Stimulated activated CD8-positive, alpha-beta memory T cell treated with anti-CD3 and anti-CD28 coated beads, Interleukin-12 subunit alpha, Interleukin-12 subunit beta, amount 100 ng/mL, for 24 hours (primary cell): ENCODE data around the gene PTH1R.

Experiments used
- DNase-seq: peaks from one replicate; pipeline ENCODE4 v3.0.0-alpha.2; 2020; ENCODE audit errors: extremely low read depth

PTH1R gene

DNA sequence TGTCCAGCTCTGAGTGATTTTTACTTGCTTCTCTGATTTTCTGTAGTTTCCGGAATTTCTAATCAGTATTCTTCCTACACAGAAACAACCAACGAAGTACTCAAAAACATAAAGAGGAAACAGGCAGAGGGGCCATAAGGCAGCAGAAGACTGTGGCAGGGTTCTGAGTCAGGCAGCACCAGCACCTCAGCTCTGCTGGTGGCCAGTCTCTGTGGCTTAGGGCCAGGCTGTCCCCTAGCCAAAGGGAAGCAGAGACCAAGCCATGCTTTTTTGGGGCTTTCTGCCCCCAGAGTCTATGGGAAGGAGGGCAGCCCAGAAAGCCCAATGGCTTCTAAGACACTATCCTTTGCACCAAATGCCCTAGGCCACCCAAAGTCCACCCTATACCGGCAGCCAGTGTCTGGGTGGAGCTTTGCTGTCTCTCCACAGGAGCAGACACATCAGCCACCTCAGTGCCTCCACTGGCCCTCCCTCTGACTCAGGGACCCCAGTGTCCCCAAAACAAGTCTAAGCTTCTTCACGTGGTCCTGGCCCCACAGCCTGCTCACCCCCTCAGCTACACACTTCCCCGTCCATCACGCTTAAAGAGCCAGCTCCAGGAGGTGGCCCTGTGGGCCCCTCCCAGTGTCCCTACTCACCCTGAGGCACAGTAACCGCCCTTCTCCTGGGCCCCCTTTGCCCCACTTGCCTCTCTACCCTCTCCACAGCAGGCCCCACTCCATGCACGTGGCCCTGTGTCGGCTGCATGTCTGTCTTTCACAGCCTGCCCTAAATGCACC is 52.8 kb downstream of the PTH1R start:
- DNase-seq, result no peak

DNA sequence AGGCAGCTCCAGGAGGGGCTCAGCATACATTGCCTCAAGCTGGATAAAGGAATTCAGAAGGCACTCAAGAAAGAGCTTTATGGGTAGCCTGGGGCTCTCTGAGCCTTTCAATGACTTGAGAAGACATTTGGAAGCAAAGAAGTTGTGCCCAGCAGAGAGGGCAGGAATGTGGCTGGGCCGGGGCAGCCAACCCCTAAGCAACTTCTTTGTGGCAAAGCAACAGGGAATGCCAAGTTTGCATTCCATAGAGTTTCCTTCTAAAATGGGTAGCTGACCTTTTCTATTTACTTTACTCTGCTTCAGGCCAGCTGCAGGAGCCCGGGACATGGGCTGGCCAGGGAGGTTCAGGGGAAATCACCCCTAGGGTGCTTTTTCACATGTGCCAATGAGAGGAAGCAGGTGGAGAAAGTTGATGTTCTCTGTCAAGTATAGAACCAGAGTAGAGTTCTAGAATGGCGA is 53.5 kb downstream of the PTH1R start:
- no peak for DNase-seq

DNA sequence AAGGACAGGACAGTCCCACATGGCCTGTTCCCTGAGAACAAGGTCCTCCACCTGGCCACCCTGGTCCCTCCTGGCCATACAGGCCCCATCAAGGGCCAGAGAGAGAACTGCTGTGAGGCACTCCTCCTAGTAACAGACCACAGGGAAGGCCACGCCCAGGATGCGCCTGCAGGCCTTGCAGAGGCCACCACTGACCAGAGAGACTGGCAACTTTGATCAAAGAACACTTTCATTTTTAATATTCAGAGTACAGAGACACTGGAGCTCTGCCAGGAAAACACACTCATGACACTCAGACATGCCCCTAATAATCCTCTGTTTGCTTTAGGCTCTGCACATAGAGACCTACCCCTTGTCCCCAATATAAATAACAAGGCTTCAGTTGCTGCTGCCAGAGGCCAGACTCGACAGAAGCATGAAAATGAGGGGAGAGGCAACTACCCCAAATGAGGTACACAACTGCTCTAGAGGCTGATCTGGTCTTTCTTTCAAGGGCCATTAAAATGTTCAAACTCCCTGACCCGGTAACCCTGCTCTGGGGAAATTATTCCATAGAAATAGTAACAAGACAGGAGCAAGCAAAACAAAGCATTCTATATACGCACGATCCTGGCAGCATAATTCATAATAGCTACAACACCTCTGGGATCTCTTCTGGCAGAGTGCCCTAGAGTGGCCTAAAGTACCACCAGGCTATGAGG is 54.3 kb downstream of the PTH1R start:
- no peak for DNase-seq

DNA sequence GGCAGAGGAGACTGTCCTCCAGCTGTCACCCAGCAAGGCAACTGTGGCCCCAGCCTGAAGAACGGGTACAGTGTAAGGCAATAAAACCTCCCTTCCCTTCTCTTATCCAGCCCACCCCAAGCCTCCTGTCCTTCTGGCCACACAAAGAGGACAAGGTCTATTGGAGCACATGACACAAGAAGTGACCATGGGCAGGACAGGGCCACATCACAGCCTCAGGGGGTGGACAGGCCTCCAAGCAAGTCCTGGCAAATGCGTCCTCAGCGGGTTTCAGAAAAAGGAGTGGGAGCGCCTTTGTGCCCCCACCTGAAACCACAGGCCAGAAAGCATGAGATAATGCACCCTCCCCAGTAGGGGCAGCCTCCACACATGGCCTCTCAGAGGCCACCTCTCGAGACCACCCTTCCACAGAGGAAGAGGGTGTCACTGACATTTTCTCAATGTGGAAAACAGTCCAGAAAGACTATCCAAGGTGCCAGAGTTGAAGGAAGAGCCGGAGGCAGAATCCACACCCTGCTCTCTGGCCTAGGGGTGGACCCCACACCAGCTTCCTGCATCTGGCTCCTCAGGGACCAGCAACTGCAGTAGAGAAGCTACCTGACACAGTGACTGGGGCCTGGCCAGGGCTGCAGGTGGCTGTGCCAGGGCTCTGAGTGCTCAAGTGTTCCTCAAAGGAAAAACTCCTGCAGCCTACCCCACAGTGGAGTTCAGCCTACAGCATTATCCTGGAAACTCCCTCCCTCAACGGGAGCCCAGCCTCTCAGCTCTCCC is 55.1 kb downstream of the PTH1R start:
- DNase-seq, result no peak

DNA sequence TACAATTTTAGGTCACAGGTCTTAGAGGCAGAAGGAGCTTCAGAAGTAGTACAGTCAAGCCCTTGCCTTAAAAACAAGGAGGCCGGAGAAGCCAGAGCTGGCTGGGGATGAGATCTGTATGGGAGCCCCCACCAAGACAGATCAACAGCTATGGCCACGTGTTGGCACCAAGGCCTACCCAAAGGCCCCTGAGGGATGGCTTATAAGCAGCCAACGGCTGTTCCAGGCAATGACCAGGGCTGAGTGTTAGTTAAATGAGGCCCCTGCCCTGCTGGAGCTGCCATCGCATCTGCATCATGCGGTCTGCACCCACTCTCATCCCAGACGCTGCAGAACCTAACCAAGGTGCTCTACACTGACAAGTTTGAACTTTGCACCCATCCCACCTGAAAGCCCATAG is 55.7 kb downstream of the PTH1R start:
- no peak for DNase-seq

DNA sequence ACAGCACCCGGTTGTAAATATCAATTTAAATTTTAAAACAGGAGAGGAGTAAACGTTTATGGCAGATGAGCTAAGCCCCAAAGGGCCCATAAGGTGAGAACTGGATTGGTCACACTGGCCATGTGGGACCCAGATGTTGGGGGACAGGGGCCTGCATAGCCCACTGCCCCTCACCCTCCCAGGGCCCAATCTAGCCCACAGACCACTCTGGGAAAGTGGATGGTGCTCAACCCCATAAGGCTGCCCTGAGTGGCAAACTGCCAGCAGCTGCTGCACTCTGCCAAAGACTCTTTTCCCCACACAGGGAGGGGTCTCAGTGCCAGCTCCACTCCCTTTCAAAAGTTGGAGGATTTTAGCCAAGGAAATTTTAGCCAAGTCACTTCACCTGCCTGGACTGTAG is 56.6 kb downstream of the PTH1R start:
- no peak for DNase-seq

DNA sequence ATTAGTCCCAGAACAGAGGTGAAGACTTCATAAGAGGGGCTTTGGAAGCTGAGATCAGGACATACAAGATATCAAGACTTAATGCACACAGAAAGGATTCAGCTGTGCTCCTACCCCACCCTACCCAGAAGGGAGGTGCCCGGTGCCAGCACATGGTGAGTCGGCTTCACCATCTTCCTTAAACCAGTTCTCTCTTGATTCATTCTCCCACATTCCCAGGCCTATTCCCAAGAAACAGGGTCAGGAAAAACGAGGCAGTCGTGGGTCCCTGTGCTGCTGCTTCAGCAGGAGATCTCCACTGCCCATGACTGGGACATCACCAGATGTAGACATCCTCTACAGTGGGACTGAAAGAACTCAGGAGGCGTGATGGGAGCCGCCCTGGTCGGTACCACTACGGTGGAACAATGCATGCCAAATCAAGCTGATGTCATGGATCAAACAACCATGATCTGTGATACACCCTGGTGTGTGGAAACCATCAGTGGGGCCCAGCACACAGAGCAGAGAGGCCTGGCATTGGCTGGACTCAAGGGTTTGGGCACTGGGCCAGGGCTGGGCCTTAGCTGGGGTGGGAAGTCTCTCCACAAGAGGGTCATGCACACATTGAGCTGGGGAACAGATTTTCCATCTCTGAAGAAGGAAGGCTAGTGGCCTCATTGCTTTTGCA is 57.1 kb downstream of the PTH1R start:
- DNase-seq, result no peak

DNA sequence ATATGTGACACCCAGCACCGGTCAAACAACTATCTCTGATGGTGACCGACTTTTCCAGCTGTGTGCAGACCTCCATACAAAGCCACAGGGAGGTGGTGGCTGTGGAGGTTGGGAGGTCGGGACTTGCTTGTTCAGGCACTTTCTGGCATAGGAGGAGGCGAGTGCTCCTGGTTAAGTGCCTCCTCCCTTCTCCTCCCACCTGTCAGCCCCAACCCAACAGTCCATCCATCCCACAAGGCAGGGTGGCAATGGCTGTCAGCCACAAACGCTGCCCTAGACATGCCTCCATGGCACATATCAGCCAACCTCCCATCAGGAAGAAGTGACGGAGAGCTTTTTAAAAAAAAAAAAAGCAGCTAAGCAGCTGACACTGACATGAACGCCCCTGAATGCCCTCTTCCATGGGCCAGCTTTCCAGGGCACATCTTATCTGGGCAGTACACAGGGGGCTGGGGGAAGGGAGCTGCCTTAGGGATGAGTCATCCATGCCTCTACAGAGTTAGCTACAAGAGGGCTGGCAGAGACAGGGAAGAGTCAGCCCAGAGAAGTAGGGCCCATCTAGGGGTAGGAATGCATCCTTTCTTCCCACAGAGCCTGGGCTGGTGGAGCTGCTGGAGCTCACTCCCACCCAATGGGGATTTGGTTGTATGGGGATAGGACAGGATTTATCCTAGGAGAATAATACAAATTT is 57.8 kb downstream of the PTH1R start:
- DNase-seq, result no peak

DNA sequence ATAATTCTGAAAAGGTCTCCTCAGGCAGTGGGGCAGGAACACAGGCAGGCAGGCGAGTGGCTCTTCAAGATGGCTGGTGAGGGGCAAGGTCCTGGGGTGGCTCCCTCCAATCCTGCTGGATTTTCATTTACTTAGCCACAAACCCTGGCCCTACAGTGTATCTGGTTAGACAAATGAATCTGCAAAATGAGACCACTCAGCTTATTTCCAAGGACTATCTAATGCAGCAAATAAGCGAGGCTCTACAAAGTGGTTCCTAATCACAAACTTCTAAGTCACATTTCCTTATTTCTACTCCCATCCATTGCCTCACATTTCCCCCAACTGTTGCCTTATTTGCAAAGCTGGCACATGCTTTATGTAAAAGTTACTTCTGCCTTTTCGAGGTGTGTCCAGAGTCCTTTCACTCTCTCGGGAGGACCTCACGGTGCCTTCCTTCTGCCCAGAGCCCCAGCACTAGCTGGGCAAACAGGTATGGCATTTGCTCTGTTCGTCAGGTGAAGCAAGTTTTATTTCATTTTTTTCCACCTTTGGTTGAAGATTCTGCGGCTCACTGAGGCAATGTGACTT is 58.6 kb downstream of the PTH1R start:
- DNase-seq, result no peak

DNA sequence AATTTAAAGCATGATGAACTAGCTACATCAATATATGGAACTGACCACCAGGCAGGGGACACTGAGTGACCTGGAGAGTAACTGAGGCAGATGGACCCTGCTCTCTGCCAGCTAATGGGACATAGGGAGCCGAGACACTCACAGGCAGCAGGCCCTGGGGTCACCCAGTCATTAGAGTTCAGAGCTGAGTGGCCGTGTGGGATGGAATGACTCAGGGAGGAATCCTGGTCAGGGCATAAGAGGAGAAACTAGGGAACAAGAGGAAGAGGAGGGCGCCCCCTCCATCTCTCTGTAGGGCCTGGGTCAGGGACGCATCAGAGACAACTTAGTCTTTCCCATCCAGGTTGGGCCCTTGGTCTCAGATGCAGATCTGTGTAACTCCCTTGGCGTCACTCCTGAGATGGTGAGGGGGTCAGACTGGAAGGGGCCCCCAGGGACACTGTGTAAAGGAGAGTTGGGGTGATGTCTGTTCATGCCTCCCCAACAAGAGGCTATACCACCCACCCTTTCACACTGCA is 59.3 kb downstream of the PTH1R start:
- no peak for DNase-seq

DNA sequence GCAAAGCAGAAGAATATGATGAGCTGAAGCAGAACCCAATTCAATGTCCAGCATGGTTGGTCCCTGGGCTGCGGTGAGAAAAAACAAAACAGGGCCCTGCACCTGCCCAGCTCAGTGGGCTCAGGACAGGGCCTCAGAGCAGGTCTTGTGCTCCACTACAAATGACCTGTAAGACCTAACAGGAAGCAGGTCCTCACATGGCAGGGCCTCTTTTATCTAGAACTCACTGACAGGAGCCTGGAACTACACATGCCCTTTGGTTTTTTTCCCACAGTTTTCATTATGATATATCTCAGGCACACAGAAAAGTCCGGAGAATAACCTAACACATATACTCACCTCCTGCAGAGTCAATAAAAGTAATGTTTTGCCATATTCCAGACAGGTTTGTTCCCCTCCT is 60.6 kb downstream of the PTH1R start:
- DNase-seq, result no peak

DNA sequence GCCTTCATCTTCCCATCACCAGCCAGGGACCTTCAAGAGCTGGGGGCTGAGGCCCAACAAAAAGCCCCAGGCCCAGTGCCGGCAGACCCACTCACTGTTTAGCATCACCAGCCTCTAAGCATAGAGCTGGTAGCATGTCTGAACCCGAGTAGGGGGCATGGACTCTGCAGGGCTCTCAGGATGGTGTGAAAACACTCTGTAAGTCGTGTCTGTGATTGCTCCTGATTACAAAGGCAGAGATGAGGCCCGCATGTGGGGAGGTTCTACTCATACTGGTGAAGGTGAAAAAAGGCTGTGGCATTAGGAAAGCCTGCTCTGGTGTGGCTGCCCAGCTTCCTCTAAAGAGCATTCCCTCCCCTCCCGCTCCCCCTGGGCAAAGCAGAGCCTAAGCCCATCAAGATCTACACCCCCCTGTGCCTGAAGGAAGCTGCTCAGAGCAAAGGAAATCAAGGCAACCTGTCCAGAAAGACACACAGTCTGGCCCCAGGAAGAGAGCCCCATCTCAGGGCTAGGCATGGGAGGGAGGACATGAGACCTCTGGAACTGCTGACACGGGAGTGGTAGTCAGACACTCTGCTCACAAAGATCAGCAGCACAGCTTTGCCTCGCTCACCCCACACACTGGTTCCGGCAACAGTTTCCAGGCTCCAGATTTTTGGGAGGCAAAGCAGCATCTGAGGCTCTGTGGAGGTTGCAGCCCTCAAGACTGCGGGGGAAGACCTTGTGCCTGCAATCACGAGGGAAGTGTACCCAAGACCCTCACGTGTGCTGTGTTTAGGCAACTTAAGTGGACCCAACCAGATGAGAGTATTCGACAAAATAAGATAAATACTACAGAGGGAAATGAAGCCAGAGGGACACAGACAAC is 62.3 kb downstream of the PTH1R start:
- no peak for DNase-seq

DNA sequence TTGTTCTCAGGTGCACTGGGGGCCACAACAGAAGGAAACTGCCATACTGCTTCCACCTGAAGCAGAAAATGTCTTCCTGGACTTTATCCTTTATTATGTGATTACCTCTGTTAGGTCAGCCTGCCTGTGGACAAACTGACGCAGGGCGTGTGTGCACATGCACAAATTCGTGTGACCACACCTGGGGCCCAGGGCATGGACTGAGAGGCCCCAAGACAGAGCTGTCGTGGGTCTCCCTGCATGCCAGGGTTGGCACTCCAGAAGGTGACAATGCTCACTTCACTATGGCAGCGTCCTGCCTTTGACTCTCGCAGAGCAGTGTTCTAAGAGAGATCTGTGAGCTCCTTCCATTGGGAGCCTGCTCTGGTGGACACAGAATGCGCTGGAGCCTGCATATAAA is 64.6 kb downstream of the PTH1R start:
- DNase-seq, result no peak

DNA sequence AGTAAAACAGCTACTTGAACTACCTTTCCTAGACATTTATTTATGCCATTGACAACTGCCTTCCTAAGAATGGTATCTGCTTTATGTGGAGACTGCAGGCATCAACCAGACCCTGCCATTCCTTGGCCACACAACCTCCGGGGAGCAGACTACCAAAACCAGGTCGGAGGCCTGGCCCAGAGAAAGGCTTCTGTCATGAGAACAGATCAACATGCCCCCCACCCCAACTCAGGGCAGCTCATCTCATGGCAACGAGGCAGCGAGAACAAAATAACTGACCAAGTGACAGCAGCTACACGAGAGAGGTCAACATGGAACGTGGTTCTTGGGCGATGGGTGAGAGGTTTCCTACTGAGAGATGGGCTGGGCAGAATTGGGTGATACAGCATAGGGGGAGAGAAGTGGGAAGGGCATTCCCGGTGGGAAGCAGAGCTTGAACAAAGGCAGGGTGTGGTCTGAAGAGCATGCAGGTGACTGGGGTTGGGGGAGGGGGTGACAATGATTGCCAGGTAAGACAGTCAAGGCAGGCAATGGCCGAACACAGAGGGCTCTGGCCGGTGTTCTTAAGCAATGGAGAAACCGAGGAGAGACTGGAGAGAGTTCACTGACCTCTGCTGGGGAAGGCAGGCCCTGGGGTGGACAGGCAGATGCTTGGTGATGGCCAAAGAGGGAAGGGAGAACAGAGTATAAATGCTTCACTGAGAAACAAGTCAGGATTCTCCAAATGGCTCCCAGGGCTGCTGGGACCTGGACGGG is 65.1 kb downstream of the PTH1R start:
- DNase-seq, result no peak

DNA sequence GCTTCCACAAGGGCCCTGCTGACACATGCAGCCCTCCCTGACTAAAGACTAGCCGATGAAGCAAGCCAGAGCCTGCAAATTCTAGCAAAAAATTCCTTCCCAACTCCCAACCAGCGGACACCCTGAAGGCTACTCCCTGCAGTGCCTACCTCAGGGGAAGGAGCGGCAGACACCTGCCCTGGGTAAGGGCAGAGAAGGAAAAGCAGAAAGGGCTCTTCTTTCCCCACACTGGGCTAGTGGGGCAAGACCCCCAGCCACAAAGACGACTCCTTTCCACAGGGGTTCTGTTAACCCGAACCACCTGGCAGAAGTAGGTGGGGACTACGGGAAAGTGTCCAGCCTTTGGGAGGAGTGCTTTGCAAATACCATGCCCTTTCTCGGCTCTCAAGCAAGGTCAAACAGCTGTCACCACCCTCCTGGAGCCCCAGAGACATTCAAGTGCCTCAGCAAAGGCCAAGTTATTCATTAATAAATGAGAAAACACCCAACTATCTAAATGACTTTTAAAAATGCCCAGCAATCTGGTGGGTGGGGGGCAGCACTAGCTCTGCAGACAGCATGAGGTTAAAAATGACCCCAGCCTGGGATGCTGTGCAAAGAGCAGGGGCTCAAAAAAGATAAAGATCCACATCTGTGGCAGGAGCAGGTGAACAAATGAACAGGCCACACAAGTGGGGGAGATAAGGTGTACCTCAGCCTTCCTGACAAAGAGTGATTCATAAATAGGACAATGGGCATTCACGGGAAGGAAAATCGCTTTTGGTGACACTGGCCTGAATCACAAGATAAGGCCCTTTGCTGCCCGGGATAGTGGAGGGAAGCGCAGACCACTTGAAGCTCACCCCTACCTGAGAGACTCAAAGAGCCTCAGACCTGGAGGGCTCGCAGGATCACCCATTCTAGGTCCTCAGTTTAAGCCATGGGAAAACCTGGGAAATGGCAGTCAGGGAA is 66.0 kb downstream of the PTH1R start:
- no peak for DNase-seq

DNA sequence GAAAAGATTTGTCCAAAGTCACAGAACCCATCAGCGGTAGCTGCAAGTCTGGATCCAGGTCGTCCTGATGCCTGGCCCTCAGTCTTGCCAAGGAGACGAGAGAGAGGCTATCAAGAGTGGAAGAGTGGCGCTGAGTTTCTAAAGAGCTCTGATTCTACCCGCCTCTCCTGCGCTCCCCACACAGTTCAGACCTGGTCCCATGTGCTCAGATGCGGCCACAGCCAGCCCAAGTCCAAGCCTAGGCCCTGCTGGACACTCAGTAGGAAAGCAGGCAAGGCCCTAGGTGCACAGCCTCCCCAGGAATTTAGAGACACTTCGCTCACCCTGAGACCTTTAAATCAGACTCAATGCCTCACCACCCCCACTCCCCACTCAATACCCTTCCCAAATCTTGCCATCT is 66.7 kb downstream of the PTH1R start:
- no peak for DNase-seq

DNA sequence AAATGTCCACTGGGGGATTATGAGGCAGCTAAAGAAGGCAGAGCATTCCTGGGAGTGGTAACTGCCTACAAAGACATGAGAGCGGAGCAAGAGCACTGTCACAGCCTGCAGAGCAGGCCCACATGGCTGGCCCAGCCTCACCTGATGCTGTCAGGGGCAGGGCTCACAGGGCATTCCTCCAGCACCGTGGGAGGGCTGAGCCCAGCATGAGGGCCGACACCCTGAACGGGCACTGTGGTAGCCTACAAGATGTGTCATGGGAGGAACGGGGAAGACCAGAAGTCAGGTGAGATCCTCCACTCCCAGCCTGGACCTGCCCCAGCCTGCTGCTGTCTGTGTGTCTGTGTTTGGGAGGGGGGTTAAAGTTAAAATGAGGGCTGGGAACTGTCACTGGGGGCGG is 68.9 kb downstream of the PTH1R start:
- DNase-seq, result no peak
